Liver (tissue), 3 donors: ENCODE results near the gene AMOTL1.

Experiments used
- CTCF ChIP-seq: fragments of 150-350 bp; IDR thresholded peaks from 2 replicates; pipeline ENCODE4 v1.5.1; 2017; ENCODE audit warnings: improper control_type of control experiment, low read depth, low read length; ENCODE audit not compliant: missing input control
- EGR1 ChIP-seq, 2 donors: IDR thresholded peaks; 2 replicates each; pipeline ENCODE4 v1.6.1; 2016 to 2018; ENCODE audit warnings: antibody characterized with exemption in 2 of 2, low read depth in 2 of 2
- GABPA ChIP-seq, 2 donors: IDR thresholded peaks in 1 of 2; conservative IDR thresholded peaks in 1 of 2; 2 replicates each; pipeline ENCODE4 v1.6.1; 2016; ENCODE audit warnings: antibody characterized with exemption in 2 of 2, mild to moderate bottlenecking in 1 of 2, moderate library complexity in 1 of 2
- HNF4G ChIP-seq: IDR thresholded peaks from 2 replicates; pipeline ENCODE4 v1.6.1; 2016; ENCODE audit warnings: antibody characterized with exemption
- JUND ChIP-seq, 2 donors: IDR thresholded peaks; 2 replicates each; pipeline ENCODE4 v1.6.1; 2016; ENCODE audit warnings: antibody characterized with exemption in 2 of 2
- RAD21 ChIP-seq, 2 donors: IDR thresholded peaks; 2 replicates each; pipeline ENCODE4 v1.6.1; 2016; ENCODE audit warnings: antibody characterized with exemption in 2 of 2, mild to moderate bottlenecking in 2 of 2
- TAF1 ChIP-seq: conservative IDR thresholded peaks from 2 replicates; pipeline ENCODE4 v1.6.1; 2016; ENCODE audit warnings: antibody characterized with exemption, mild to moderate bottlenecking
- ZBTB33 ChIP-seq: IDR thresholded peaks from 2 replicates; pipeline ENCODE4 v1.6.1; 2016; ENCODE audit warnings: antibody characterized with exemption
- donor health status: healthy.
- donor health status: healthy.

GRCh38 chr11:94757037-94757735 is 11.0 kb upstream of the AMOTL1 start:
- TF ChIP-seq CTCF (no peak), ZBTB33 (no peak), GABPA (IDR thresholded peaks at IDR 0.05 in 1 of 2, conservative IDR thresholded peaks at IDR 0.05 in 1 of 2) (no peak), RAD21 (IDR thresholded peaks at IDR 0.05) (no peak), JUND (IDR thresholded peaks at IDR 0.05) (no peak), HNF4G (no peak), EGR1 (IDR thresholded peaks at IDR 0.05; ENCODE audit: low read depth in 2 of 2) (no peak), TAF1 (no peak)
